Endothelial cell of umbilical vein (primary cell): ENCODE results near the gene SAMD11. TPM values are rescaled to one million over a fixed set of nuclear protein-coding genes. Genes with fewer than 3 reads are reported as not detected.

Experiments used
- BruUV-seq: library from RNA; stranded (reverse); fragments of 400-500 nt; replicated peaks from 2 replicates; lab custom pipeline; 2021; lab: Mats Ljungman, UMichigan
- CTCF ChIA-PET: fragments of 300-600, 350-600 bp; sonication (Branson Sonifier 250); formaldehyde crosslinking; loops from one replicate; lab custom pipeline; 2021; ENCODE audit warnings: antibody characterized with exemption, inconsistent platforms; lab: Charles Lee
- POLR2A ChIA-PET: fragments of 300-600, 350-600 bp; sonication (Branson Sonifier 250); formaldehyde crosslinking; loops from one replicate; lab custom pipeline; 2021; ENCODE audit warnings: antibody characterized with exemption, inconsistent platforms; lab: Charles Lee
- DNase-seq: peaks from one replicate; pipeline ENCODE4 v3.0.0-alpha.2; 2011; ENCODE audit warnings: low read depth, low spot score
- FAIRE-seq: peaks from 2 replicates; lab custom pipeline; 2011; peaks lifted over from hg19 to GRCh38; lab: Jason Lieb, UNC
- H2AFZ ChIP-seq: 2 replicates; pipeline ENCODE4 v1.6.0; 2012; ENCODE audit warnings: low read depth, low read length, control low read depth, inconsistent platforms
- H3K27ac ChIP-seq: 2 replicates; pipeline ENCODE4 v1.5.1; 2011; ENCODE audit warnings: low read depth, mild to moderate bottlenecking, control low read depth, low read length, moderate library complexity; ENCODE audit not compliant: insufficient read depth
- H3K27me3 ChIP-seq, 2 experiments: 2 replicates each; pipeline versions ENCODE4 v1.6.0 to v1.6.1; 2011; ENCODE audit warnings: low read length in 2 of 2, mixed read lengths in 1 of 2; ENCODE audit not compliant: control insufficient read depth in 2 of 2, insufficient read depth in 2 of 2
- H3K36me3 ChIP-seq, 2 experiments: 2 replicates in 1 of 2; 3 replicates in 1 of 2; pipeline ENCODE4 v1.5.1; 2011; ENCODE audit warnings: low read length in 2 of 2, mild to moderate bottlenecking in 1 of 2, moderate library complexity in 1 of 2; ENCODE audit not compliant: control insufficient read depth in 2 of 2, insufficient read depth in 2 of 2; ENCODE audit errors: extremely low read depth in 1 of 2
- H3K4me1 ChIP-seq: 3 replicates; pipeline ENCODE4 v1.5.1; 2011; ENCODE audit warnings: mild to moderate bottlenecking, low read length; ENCODE audit not compliant: control insufficient read depth, insufficient read depth; ENCODE audit errors: extremely low read depth
- H3K4me2 ChIP-seq: 2 replicates; pipeline ENCODE4 v1.6.1; 2011; ENCODE audit warnings: low read length, control low read depth, mixed read lengths; ENCODE audit not compliant: insufficient read depth
- H3K4me3 ChIP-seq, 3 experiments: fragments of 200-600 bp in 1 of 3; sonication (generic), shearing (Covaris generic) in 1 of 3; replicated peaks in 1 of 3; 2 replicates each; pipeline ENCODE4 v1.5.1; 2011 to 2016; ENCODE audit warnings: control low read depth in 3 of 3, low read length in 3 of 3, mild to moderate bottlenecking in 2 of 3, inconsistent platforms in 1 of 3, low read depth in 1 of 3, moderate library complexity in 1 of 3; ENCODE audit not compliant: insufficient read depth in 1 of 3
- H3K79me2 ChIP-seq: 2 replicates; pipeline ENCODE4 v1.6.0; 2012; ENCODE audit warnings: low read length, inconsistent platforms; ENCODE audit not compliant: control insufficient read depth, insufficient read depth
- H3K9ac ChIP-seq: replicated peaks from 2 replicates; pipeline ENCODE3; 2011; ENCODE audit warnings: low read length, control low read depth; ENCODE audit not compliant: insufficient read depth; ENCODE audit errors: extremely low read depth
- H3K9me1 ChIP-seq: replicated peaks from 3 replicates; pipeline ENCODE4 v1.6.0; 2011; ENCODE audit warnings: mild to moderate bottlenecking, low read length; ENCODE audit not compliant: control insufficient read depth, insufficient read depth; ENCODE audit errors: extremely low read depth
- H3K9me3 ChIP-seq: replicated peaks from 2 replicates; pipeline ENCODE4 v1.5.1; 2012; ENCODE audit warnings: low read length, inconsistent platforms; ENCODE audit not compliant: control insufficient read depth, insufficient read depth
- H4K20me1 ChIP-seq: replicated peaks from 2 replicates; pipeline ENCODE3; 2011; ENCODE audit warnings: mild to moderate bottlenecking, low read length; ENCODE audit not compliant: control insufficient read depth, insufficient read depth; ENCODE audit errors: extremely low read depth
- EZH2 ChIP-seq: IDR thresholded peaks from 2 replicates; pipeline ENCODE4 v1.6.1; 2012; ENCODE audit warnings: borderline replicate concordance, low read depth, mild to moderate bottlenecking, moderate library complexity, low read length, inconsistent platforms; ENCODE audit not compliant: severe bottlenecking
- FOS ChIP-seq: IDR thresholded peaks from 2 replicates; pipeline ENCODE4 v1.6.1; 2011; ENCODE audit warnings: mild to moderate bottlenecking, low read length, moderate library complexity, borderline replicate concordance; ENCODE audit not compliant: insufficient read depth
- GATA2 ChIP-seq: IDR thresholded peaks from 2 replicates; pipeline ENCODE4 v1.7.0; 2011; ENCODE audit warnings: low read depth, mild to moderate bottlenecking, moderate library complexity, mixed read lengths, low read length; ENCODE audit not compliant: insufficient read length, insufficient read depth
- JUN ChIP-seq: IDR thresholded peaks from 2 replicates; pipeline ENCODE4 v1.6.1; 2011; ENCODE audit warnings: borderline replicate concordance, low read depth; ENCODE audit not compliant: insufficient read length, insufficient read depth
- MYC ChIP-seq: IDR thresholded peaks from one replicate; pipeline ENCODE4 v1.6.1; 2011; ENCODE audit warnings: mild to moderate bottlenecking, low read depth, low read length
- POLR2A ChIP-seq: IDR thresholded peaks from 2 replicates; pipeline ENCODE4 v1.6.1; 2012; ENCODE audit warnings: low read depth, mild to moderate bottlenecking, control low read depth, low read length
- POLR2AphosphoS5 ChIP-seq: IDR thresholded peaks from 2 replicates; pipeline ENCODE4 v1.6.1; 2012; ENCODE audit warnings: low read depth, mild to moderate bottlenecking, control low read depth, low read length, moderate library complexity; ENCODE audit not compliant: insufficient read depth
- dilution Hi-C: fragments of 300-500 bp; cut with MboI; formaldehyde crosslinking; loops from one replicate; pipeline ENCODE4 v1.15.0; 2019; ENCODE audit warnings: low sequenced_read_pairs; ENCODE audit not compliant: extremely low pct_ligation_motif_present
- intact Hi-C: fragments of 100-400 bp; cut with micrococcal nuclease; formaldehyde crosslinking; loops from one replicate; pipeline ENCODE4 v1.10.0; 2022
- polyA plus RNA-seq, 4 experiments: library from polyadenylated mRNA; depleted of rRNA in 3 of 4; stranded (reverse) in 3 of 4; unstranded in 1 of 4; fragments of >200 nt; gene quantifications; 2 replicates each; pipeline versions ENCODE4 v1.2.1 to v1.2.3, GENCODE V29; 2011 to 2012; ENCODE audit warnings: missing spikeins in 1 of 4
- total RNA-seq: library from RNA; stranded (reverse); gene quantifications from 2 replicates; pipeline ENCODE4 v1.2.3, GENCODE V29; 2021
- TF ChIP-seq, protein P1 (sequence below), 2 donors: IDR thresholded peaks; 1 replicate in 1 of 2; 2 replicates in 1 of 2; pipeline ENCODE4 v1.5.1; 2011; ENCODE audit warnings: low read length in 2 of 2, mild to moderate bottlenecking in 2 of 2, moderate library complexity in 2 of 2, control low read depth in 1 of 2, inconsistent platforms in 1 of 2, low read depth in 1 of 2; ENCODE audit not compliant: insufficient read depth in 1 of 2; ENCODE audit errors: extremely low read depth in 1 of 2
- TF ChIP-seq, protein P2 (sequence below): IDR thresholded peaks from 2 replicates; pipeline ENCODE4 v1.6.1; 2011; ENCODE audit not compliant: insufficient read depth, insufficient read length

SAMD11 gene
- total and polyA plus RNA-seq, 2 donors (not counting 3 experiments of a cell fraction or from before 2014, with no cell fraction given), result not detected

DNA sequence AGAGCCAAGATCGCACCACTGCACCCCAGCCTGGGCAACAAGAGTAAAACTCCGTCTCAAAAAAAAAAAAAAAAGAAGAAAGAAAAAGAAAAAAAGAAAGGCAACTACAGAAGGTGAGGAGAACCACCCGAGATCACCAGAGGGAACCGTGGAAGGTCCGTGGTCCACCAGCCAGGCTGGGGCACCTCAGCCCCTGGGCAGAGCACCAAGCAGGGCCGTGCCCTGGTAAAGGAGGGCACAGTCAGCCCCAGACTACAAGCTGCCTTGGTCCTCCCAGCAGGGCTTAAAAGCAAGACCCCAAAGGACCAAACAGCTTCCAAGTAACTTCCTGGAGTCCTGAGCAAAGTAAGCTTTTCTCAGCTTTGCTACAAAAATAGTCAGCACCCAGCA is 8.8 kb upstream of the SAMD11 start:
- Histone ChIP-seq H3K9me1 (no peaks in the 10 kb centered on the region), H4K20me1 (no peaks in the 10 kb centered on the region), H3K27me3 (peaks cover 3 to 10% of the 10 kb centered on the region in 2 experiments), H3K4me2 (no peak overlapping the region), H3K79me2 (no peaks in the 10 kb centered on the region), H3K9ac (no peak overlapping the region), H3K4me1 (no peaks in the 10 kb centered on the region), H2AFZ (no peak overlapping the region), H3K4me3 (no peak overlapping the region), H3K9me3 (no peaks in the 10 kb centered on the region), H3K36me3 (no peaks in the 10 kb centered on the region), H3K27ac (no peak overlapping the region)
- FAIRE-seq (no peak), DNase-seq (no peak)
- no TSS peak for BruUV-seq
- ChIA-PET POLR2A (interaction anchor here (0.7 kb wide), 1 partner anchor 17 kb away, joined by 3 read pairs; no protein-coding TSS in a partner anchor), CTCF (interaction anchor here (1.1 kb wide), 1 partner anchor 10 kb away, joined by 3 read pairs; no protein-coding TSS in a partner anchor)
- intact Hi-C loops (no loop called here), dilution Hi-C loops (no loop called here)
- TF ChIP-seq MYC (no peak), GATA2 (no peak), EZH2 (no peak), JUN (no peak), POLR2AphosphoS5 (no peak), POLR2A (no peak), FOS (no peak)
- TF ChIP-seq, protein P1, sequence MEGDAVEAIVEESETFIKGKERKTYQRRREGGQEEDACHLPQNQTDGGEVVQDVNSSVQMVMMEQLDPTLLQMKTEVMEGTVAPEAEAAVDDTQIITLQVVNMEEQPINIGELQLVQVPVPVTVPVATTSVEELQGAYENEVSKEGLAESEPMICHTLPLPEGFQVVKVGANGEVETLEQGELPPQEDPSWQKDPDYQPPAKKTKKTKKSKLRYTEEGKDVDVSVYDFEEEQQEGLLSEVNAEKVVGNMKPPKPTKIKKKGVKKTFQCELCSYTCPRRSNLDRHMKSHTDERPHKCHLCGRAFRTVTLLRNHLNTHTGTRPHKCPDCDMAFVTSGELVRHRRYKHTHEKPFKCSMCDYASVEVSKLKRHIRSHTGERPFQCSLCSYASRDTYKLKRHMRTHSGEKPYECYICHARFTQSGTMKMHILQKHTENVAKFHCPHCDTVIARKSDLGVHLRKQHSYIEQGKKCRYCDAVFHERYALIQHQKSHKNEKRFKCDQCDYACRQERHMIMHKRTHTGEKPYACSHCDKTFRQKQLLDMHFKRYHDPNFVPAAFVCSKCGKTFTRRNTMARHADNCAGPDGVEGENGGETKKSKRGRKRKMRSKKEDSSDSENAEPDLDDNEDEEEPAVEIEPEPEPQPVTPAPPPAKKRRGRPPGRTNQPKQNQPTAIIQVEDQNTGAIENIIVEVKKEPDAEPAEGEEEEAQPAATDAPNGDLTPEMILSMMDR (IDR thresholded peaks at IDR 0.05; ENCODE audit: extremely low read depth in 1 of 2, insufficient read depth in 1 of 2, low read depth in 1 of 2, low read length in 2 of 2), result no peak
- TF ChIP-seq, protein P2, sequence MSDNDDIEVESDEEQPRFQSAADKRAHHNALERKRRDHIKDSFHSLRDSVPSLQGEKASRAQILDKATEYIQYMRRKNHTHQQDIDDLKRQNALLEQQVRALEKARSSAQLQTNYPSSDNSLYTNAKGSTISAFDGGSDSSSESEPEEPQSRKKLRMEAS, result no peak
